ENCODE measurements around the gene STMN1.

Gene STMN1

DNA sequence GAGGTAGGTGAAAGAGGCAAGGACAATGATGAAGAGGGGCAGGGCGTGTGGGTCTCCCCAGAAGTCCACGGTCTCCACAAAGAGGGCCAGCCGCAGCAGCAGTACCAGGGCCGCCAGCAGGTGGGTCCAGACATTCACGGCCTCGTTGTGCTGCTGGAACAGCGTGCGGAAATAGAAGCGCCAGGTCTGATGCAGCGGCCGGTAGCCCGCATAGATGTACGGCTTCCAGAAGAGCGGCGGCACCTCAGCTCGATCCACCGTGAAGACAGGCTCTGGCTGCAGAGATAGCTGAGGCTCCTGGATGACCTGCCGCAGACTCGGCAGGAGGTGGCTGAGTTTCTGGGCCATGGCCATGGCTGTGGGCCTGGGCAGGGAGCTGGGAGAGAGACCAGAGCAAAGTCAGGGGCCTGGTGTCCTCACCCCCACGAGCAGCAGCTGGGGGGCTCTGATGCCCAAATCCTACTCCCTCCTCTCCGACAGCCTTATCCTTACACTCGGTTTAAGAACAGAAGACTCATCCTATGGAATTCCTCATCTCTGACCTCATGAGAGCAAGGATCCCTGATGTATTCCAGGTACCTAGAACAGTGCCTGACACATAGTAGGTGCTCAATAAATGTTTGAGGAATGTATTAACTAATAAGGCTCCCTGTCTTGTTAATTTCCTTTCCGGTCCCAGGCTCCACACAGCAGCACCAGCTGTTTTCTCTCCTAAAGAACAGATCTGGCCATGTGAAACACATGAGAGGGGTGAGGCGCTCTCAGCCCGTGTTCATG lies 42.5 kb downstream of the STMN1 start:
- no peak overlapping the region for H3K27ac ChIP-seq (ENCODE audit: low read depth, low read length)
- H3K9me3 ChIP-seq (ENCODE audit: low read length): no peaks in the 10 kb centered on the region
- peaks cover 5% of the 10 kb centered on the region for H3K4me1 ChIP-seq (ENCODE audit: insufficient read depth, low read length)
- H3K36me3 ChIP-seq (ENCODE audit: insufficient read depth, low read length): peaks cover 18% of the 10 kb centered on the region
- no peaks in the 10 kb centered on the region for H3K27me3 ChIP-seq (ENCODE audit: control insufficient read depth in 1 of 2, insufficient read depth in 2 of 2, low read length in 2 of 2)
- H3K9ac ChIP-seq (ENCODE audit: low read length): no peak overlapping the region
- H3K4me3 ChIP-seq (ENCODE audit: low read depth in 1 of 2, low read length in 2 of 2): no peak overlapping the region

DNA sequence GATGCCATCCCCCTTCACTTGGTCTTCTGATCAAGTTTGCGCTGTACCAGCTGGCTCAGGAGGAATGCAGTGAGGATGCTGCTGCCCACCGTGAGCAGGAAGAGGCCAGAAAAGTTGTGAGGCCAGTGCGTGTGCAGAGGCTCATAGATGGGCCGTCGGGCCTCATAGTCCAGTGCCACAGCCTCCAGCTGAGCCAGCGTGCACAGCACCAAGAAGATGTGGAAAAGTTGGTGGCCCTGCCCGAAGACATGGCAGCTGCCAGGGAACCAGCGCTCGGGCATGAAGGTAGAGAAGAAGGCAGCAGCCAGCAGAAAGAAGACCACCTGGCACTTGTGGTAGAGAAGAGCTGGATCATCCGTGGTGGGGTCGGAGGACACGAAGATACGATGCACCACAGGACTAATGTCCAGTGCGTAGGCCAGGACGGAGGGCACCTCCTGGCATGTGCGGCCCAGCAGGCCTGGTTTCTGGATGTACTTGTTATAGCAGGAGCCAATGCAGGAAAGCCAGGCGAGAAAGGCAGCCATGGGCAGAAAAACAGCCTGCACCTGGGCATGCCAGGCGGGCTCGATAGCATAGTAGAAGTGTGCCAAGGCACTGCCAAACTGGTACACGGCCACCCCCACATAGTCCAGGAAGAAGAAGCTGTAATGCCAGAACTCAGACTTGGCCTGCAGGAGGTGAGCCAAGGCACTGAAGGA lies 43.3 kb downstream of the STMN1 start:
- Histone ChIP-seq H3K9me3 (ENCODE audit: low read length) (no peaks in the 10 kb centered on the region), H3K27me3 (ENCODE audit: control insufficient read depth in 1 of 2, insufficient read depth in 2 of 2, low read length in 2 of 2) (no peaks in the 10 kb centered on the region), H3K4me1 (ENCODE audit: insufficient read depth, low read length) (peaks cover 9% of the 10 kb centered on the region), H3K9ac (ENCODE audit: low read length) (no peak overlapping the region), H3K36me3 (ENCODE audit: insufficient read depth, low read length) (peaks cover 14% of the 10 kb centered on the region), H3K27ac (ENCODE audit: low read depth, low read length) (no peak overlapping the region), H3K4me3 (ENCODE audit: low read depth in 1 of 2, low read length in 2 of 2) (no peak overlapping the region)

DNA sequence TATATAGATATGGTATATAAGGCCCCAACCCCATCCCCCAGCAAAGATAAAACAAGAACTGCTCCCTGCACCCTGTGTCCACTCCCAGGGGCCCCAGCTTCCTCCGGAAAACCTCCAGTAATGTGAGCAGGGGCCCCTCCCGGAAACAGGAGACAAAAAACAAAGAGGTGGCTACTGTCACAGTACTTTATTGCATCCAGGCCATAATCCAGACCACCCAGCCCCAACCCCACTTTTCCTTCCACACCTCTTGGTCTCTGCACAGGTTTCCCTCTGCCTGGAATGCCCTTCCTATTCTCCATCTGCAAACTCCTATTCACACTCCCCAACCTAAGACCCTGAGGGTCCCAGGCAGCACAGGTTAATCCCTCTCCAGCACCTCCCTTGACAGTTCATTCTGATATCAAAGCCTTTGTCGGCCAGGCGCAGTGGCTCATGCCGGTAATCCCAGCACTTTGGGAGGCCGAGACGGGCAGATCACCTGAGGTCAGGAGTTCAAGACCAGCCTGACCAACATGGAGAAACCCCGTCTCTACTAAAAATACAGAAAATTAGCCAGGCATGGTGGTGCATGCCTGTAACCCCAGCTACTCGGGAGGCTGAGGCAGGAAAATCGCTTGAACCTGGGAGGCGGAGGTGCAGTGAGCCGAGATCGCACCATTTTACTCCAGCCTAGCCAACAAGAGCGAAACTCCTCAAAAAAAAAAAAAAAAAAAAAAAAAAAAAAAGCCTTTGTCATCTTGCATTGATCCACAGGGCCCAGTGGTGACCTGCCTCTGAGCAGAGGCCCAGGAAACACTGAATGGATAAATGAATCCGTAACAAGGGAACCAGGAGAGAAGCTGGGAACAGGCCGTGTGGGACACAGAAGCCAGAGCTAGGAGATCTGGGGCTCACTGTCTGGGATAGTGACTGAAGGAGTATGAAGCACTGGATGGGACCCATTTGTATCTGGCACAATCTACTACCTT lies 44.6 kb downstream of the STMN1 start:
- Histone ChIP-seq H3K9me3 (ENCODE audit: low read length) (no peaks in the 10 kb centered on the region), H3K27me3 (ENCODE audit: control insufficient read depth in 1 of 2, insufficient read depth in 2 of 2, low read length in 2 of 2) (no peaks in the 10 kb centered on the region), H3K36me3 (ENCODE audit: insufficient read depth, low read length) (peaks cover 13% of the 10 kb centered on the region), H3K4me1 (ENCODE audit: insufficient read depth, low read length) (peaks cover 9% of the 10 kb centered on the region), H3K27ac (ENCODE audit: low read depth, low read length) (no peak overlapping the region), H3K4me3 (ENCODE audit: low read depth in 1 of 2, low read length in 2 of 2) (no peak overlapping the region), H3K9ac (ENCODE audit: low read length) (no peak overlapping the region)

DNA sequence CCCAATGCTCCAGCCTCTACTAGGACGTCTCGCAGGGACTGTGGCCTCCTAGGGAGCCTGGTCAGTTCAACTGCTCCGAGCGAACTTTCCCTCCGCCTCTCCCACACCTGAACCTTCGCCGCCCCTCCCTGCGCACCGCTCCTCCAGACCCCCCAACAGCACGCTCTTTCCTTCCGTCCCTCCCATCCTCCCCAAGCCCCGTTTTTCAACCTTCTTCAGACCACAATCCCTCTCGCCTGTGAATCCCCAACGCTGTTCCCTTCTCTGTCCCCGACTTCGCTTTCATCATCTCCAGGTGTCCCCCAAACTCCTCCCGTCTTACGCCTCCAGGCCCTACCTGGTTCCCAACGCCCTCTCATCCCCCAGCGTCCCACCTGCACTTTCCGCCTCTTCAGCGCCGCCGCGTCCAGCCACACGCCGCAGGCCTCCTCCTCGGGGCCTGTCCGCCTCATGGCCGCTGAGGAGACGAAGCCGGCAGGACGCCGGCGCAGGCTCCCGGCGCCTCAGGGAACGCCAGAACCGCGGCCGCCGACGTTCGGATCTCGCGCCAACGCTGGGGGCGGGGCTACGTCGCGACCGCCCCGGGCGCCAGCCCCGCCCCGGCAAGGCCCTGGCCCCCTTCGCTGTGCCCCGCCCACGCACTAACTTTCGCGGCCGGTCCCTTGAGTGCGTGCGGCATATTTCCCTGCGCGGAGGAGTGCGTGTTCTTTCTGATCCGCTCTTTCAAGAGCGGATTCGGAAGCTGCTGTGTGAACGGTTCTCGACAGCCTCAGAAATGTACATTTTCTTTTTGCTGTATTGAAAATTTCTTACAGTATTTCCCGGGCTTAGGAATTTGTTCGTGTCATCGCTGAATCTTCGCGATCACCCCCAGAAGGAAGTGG lies 47.1 kb downstream of the STMN1 start, which contains the start of gene AUNIP:
TSS of gene AUNIP (minus strand) at position 552 of the 884 bp plus-strand sequence. CDS start at position 452, 100 bp downstream.
- peaks cover 9% of the 10 kb centered on the region for H3K4me1 ChIP-seq (ENCODE audit: insufficient read depth, low read length)
- peaks cover 13% of the 10 kb centered on the region for H3K36me3 ChIP-seq (ENCODE audit: insufficient read depth, low read length)
- H3K27ac ChIP-seq (ENCODE audit: low read depth, low read length): peak within 1 kb of the TSS; percentile 72
- H3K9me3 ChIP-seq (ENCODE audit: low read length): no peaks in the 10 kb centered on the region
- H3K4me3 ChIP-seq (ENCODE audit: low read depth in 1 of 2, low read length in 2 of 2): peak within 1 kb of the TSS; percentile 38 to 79
- H3K9ac ChIP-seq (ENCODE audit: low read length): peak within 1 kb of the TSS; percentile 81
- no peaks in the 10 kb centered on the region for H3K27me3 ChIP-seq (ENCODE audit: control insufficient read depth in 1 of 2, insufficient read depth in 2 of 2, low read length in 2 of 2)

DNA sequence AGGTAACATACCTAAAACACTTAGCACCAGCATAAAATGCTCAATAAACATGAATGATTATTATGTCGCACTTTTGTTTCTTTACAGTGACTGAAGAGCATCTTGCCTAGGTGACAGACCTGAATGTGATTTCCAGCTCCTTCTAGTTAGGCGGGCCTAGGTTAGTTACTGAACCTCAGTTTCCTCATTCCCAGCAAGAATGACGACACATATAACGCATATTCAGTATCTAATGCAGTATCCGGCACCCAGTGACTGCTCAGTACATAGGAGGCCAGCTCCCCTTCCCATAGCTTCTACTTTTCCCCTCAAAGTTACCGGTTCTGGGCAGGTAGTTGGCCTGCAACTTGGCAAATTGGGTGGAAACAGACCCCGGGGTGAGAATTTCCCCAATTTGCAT lies 47.7 kb downstream of the STMN1 start:
- Histone ChIP-seq H3K27me3 (ENCODE audit: control insufficient read depth in 1 of 2, insufficient read depth in 2 of 2, low read length in 2 of 2) (no peaks in the 10 kb centered on the region), H3K36me3 (ENCODE audit: insufficient read depth, low read length) (peaks cover 11% of the 10 kb centered on the region), H3K27ac (ENCODE audit: low read depth, low read length) (no peak overlapping the region), H3K9me3 (ENCODE audit: low read length) (no peaks in the 10 kb centered on the region), H3K4me3 (ENCODE audit: low read depth in 1 of 2, low read length in 2 of 2) (peak overlapping the region in 1 of 2 donors; percentile 79), H3K9ac (ENCODE audit: low read length) (no peak overlapping the region), H3K4me1 (ENCODE audit: insufficient read depth, low read length) (peaks cover 9% of the 10 kb centered on the region)

DNA sequence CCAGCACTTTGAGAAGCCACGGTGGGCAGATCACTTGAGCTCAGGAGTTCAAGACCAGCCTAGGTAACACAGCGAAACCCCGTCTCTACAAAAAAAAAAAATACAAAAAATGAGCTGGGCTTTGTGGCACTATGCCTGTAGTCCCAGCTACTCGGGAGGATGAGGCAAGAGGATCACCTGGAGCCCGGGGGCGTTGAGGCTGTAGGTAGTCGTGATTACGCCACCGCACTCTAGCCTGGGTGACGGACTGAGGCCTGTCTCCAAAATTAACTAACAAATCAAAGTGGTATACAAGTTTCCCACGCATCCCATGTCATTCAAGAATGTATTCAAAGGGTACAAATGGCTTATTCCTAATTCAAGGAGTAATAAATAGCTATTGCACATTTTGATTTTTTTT lies 49.4 kb downstream of the STMN1 start:
- Histone ChIP-seq H3K4me3 (ENCODE audit: low read depth in 1 of 2, low read length in 2 of 2) (no peak overlapping the region), H3K4me1 (ENCODE audit: insufficient read depth, low read length) (peaks cover 9% of the 10 kb centered on the region), H3K27ac (ENCODE audit: low read depth, low read length) (no peak overlapping the region), H3K9me3 (ENCODE audit: low read length) (no peaks in the 10 kb centered on the region), H3K27me3 (ENCODE audit: control insufficient read depth in 1 of 2, insufficient read depth in 2 of 2, low read length in 2 of 2) (no peaks in the 10 kb centered on the region), H3K9ac (ENCODE audit: low read length) (no peak overlapping the region), H3K36me3 (ENCODE audit: insufficient read depth, low read length) (no peaks in the 10 kb centered on the region)

DNA sequence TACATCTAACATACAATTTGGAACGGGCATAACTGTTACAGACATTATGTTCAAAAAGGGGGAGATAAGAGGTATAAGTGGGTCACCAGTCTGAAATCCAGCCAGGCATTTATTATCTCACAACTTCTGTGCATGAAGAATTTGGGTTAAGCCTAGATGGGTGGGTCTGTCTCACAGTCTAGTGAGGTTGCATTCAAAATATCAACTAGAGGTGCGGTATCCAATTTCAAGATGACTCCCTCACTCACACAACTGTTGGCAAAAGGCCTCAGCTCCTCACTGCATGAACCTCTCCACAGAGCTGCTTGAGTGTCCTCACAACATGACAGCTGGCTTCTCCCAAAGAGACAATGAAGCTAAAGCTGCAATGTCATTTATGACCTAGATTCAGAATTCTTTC lies 51.7 kb downstream of the STMN1 start:
- H3K4me3 ChIP-seq (ENCODE audit: low read depth in 1 of 2, low read length in 2 of 2): no peak overlapping the region
- H3K27ac ChIP-seq (ENCODE audit: low read depth, low read length): no peak overlapping the region
- no peaks in the 10 kb centered on the region for H3K27me3 ChIP-seq (ENCODE audit: control insufficient read depth in 1 of 2, insufficient read depth in 2 of 2, low read length in 2 of 2)
- peaks cover 9% of the 10 kb centered on the region for H3K4me1 ChIP-seq (ENCODE audit: insufficient read depth, low read length)
- H3K36me3 ChIP-seq (ENCODE audit: insufficient read depth, low read length): no peaks in the 10 kb centered on the region
- no peak overlapping the region for H3K9ac ChIP-seq (ENCODE audit: low read length)
- H3K9me3 ChIP-seq (ENCODE audit: low read length): no peaks in the 10 kb centered on the region
